RPMI7951 (cell line): ENCODE data around the gene ZNF775. TPM values are rescaled to one million over a fixed set of nuclear protein-coding genes. Genes with fewer than 3 reads are reported as not detected.

Experiments
- DNase-seq: peaks from one replicate; pipeline ENCODE4 v3.0.0-alpha.2; 2012; ENCODE audit warnings: low read depth
- total RNA-seq: library from RNA; depleted of rRNA; stranded (reverse); fragments of >200 nt; shearing (Covaris generic); gene quantifications from 2 replicates; pipeline ENCODE4 v1.2.3, GENCODE V29; 2014

ZNF775 gene
- total RNA-seq, 1 experiment from 2014 or later = 1.8 TPM

GRCh38 chr7:150346922-150347321 is 32.2 kb upstream of the ZNF775 start:
- DNase-seq = no peak

DNA sequence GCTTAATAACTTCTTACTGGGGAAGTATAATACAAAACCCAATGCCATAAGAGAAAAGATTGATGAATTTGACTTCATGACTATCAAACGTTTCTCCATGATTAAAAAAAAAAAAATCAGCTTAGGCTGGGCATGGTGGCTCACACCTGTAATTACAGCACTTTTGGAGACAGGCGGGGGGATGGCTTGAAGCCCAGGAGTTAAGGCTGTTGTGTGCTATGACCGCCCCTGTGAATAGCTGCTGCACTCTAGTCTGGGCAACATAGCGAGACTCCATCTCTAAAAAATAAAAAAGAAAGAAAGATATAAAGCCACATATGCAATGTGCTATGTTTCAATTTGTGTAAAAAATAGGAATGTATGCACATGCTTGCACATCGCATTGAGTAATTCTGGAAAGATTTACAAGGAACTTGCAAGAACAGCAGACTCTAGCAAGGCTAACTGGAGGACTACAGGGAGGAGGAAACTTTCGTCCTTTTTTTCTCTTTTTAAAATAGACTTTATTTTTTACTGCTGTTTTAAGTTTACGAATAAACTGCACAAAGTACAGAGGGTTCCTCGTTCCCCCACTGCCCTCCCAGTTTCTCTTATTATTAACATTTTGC is 27.4 kb upstream of the ZNF775 start:
- no peak for DNase-seq

- DNase-seq = no peak
Measured at GRCh38 chr7:150355666-150356059, 23.5 kb upstream of the ZNF775 start.

GRCh38 chr7:150356265-150356897 is 22.7 kb upstream of the ZNF775 start:
- DNase-seq = peak; percentile 47

DNA sequence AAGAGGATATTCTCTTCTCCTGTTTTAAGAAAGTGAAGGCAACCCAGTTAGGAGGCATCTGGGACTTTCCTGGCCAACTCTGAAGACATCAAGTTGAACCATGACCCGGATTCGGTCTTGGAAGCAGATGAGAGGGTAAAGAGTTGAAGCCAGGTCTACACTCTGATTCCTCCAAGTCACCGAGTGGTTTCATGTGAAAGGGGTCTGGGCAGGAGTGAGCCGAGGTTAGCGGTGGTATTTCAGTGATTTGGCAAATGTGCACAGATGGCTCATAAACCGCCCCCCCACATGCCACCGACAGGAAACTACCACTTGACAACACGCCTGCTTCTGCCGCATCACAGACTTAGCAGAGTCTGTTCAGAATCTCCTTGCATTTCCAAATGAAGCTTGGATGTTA is 21.9 kb upstream of the ZNF775 start:
- peak; percentile 47 for DNase-seq

DNA sequence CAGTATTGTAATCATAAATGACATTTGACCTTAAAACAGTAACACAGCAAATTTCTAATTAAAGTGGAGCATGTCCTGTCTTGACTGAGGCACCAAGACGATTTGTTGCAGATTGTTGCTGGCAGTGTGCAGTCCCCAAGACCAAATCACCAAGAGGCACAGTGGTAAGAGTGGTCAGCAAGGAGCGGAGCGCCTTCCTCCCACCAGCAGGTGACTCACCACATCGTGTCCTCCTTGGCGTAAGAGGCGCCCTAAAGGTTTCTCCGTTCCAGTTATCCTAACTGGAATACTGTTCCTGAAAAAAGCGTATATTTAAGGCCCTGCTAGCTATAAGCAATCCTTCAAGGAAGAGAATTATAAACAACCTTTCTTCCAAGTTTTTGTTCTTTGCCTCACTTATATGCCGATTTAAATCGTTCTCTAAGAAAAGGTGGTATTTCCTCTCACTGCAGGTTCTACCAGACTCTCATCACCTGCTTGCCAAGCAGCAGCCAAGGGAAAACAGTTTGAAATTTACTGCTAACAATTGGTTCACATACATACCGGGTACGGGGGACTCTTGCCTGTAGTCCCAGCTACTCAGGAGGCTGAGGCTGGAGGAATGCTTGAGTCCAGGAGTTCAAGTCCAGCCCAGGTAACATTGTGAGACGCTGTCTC is 21.2 kb upstream of the ZNF775 start:
- peak; percentile 76 for DNase-seq

DNA sequence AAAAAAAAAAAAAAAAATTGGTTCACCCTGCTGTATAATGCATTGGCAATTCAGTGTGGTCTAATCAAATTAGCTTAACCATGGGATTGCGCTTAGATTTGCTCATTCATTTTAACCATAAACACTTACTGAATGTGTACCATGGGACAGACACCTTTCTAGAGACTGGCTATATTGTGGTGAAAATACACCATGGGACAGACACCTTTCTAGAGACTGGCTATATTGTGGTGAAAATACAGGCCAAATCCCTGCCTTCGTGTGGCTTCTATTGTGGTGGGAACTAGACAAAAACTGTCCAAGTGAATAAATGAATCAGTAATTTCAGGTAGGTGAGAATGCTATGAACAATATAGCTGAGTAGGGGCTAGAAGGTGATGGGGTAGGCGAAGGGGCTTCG is 20.7 kb upstream of the ZNF775 start:
- DNase-seq = no peak

GRCh38 chr7:150358988-150359621 is 20.0 kb upstream of the ZNF775 start:
- no peak for DNase-seq

DNA sequence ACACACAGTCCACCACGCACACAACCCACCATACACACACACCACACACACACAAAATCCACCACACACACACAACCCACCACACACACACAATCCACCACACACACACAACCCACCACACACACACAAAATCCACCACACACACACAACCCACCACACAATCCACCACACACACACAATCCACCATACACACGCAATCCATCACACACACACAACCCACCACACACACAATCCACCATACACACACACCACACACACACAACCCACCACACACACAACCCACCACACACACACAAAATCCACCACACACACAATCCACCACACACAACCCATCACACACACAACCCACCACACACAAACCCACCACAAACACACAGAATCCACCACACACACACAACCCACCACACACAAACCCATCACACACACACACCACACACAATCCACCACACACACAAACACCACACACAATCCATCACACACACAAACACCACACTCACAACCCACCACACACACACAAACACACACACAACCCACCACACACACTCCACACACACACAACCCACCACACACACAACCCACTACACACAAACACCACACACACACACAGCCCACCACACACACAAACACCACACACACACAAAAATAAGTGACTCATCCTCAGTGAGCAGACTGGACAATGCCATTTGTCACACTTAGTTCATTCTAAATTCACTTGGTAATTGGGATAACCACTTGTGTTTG is 19.3 kb upstream of the ZNF775 start:
- no peak for DNase-seq

DNA sequence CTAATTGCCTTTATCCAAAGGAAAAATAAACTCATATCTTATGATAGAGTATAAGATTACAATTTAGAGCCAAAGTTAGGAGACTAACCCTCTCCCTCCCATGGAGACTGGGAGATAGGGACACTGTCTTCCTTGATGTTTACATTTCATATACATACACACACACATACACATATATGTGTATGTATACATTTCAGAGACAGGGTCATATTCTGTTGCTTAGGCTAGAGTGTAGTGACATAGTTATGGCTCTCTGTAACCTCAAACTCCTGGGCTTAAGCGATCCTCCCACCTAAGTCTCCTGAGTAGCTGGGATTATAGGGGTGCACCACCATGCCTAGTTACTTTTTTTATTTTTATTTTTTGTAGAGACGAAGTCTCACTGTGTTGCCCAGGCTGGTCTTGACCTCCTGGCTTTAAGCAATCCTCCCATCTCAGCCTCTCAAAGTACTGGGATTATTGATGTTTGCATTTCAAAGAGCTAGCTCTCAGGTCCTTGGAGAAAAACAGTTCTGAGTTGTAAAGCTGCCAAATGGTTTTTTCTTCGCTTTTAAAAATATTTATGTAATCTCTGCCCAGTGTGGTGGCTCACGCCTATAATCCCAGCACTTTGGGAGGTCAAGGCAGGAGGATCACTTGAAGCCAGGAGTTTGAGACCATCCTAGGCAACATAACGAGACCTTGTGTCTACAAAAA is 18.6 kb upstream of the ZNF775 start:
- DNase-seq = no peak

DNA sequence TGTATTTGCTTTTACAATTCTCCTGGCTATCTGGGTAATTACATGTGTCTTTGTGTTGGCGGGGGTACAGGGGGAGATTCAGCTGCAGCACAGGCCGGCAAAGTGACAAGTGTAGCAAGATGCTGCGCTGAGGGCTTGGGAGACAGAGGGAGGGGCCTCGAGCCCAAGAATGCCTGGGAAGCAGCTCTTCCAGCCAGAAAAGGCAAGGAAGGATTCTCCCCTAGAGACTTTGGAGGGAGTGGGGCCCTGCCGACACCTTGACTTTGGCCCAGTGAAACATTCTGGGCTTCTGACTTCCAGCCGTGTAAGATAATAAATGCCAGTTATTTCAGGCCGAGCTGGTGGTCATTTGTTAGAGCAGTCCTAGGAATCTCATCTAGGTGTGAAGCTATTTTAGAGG is 17.7 kb upstream of the ZNF775 start:
- no peak for DNase-seq

DNA sequence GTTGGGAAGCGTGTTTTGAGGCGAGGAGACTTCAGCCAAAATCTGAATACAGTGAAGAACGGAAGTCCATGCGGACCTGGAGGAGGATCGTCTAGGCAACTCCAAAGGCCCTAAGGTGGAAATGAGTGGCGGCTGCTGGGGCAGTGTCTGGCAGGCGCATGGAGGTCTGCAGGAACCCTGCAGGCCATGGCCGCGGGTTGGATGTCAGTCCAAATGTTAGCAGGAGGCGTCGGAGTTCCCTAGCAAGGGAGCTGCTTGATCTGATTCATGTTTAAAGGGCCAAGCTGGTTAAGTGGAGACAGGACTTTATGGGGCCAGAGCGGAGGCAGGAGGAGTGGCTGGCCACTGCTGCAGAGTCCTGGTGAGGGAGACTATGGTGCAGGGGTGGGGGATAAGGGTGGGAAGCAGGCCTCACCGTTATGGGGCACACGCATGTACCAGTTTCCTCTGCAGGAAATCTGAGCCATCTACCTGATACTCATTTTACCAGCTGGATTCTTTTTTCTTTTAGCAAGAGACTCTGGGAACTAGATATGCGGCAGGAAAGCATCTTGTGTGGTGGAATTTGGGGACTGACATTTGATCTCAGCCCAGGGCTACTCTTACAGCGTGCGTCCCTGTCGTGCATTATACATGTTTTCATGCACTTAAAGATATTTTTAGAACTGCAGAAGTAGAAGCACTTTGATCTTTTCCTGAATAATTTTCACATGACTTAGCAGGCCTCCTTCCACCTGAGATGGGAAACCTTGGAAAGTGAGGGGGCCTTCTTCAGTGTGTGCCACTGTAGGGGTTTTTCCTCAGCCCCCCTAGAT is 17.1 kb upstream of the ZNF775 start:
- DNase-seq = no peak

- peak; percentile 46 for DNase-seq
Measured at GRCh38 chr7:150363370-150363769, 15.8 kb upstream of the ZNF775 start.

GRCh38 chr7:150363872-150364271 is 15.3 kb upstream of the ZNF775 start:
- no peak for DNase-seq

DNA sequence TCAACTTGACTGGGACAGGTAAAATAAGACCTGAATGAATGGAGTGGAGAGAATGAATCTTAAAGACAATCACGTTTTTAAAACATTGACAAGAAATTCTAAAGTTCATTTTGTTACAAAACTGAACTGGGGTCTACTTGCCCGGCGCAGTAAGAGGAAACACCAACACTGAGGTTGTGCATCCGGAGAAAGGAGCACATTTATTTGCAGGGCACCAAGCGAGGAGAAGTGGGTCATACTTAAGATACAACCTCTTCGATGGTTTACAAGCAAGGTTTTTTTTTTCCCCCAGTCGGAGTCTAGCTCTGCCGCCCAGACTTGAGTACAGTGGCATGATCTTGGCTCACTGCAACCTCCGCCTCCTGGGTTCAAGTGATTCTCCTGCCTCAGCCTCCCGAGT is 13.9 kb upstream of the ZNF775 start:
- DNase-seq = no peak

GRCh38 chr7:150365673-150366398 is 13.3 kb upstream of the ZNF775 start:
- DNase-seq = no peak

- DNase-seq = no peak
Measured at GRCh38 chr7:150367677-150368095, 11.4 kb upstream of the ZNF775 start.

- peak; percentile 84 for DNase-seq
Measured at GRCh38 chr7:150368096-150368883, 10.8 kb upstream of the ZNF775 start, which contains the start of gene REPIN1. REPIN1 (plus strand) TSS chr7:150368822; CDS start chr7:150369712, 890 bp downstream.
